ENCODE results near the gene LZTS3. TPM values are rescaled to one million over a fixed set of nuclear protein-coding genes. Genes with fewer than 3 reads are reported as not detected.
"Not testable (repeated sequence)": the region's sequence is repeated elsewhere in the genome, so short reads cannot be mapped to it uniquely, and the experiment has no call there.

LZTS3 gene
- total and polyA plus RNA-seq, 10 of the 15 experiments (the other 5 are each of a cell fraction or from before 2014, with no cell fraction given) = 0.03 to 0.90 (median 0.22) TPM

GRCh38 chr20:3183896-3184612, 10.7 kb upstream of the LZTS3 start:
- CTCF ChIA-PET = no interaction called here
- no peak for FAIRE-seq

DNA sequence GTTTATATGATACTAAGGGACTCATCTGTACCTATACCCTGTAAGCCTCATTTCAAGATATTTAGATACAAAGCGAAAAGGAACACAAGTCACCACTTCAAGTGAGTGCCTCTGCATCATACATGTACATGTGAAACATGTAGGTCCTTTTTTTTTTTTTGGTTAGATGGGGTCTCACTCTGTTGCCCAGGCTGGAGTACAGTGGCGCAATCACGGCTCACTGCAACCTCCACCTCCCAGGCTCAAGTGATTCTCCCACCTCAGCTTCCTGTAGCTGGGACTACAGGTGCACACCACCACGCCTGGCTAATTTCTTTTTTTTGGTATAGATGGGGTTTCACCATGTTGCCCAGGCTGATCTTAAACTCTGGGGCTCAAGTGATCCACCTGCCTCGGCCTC, 9.1 kb upstream of the LZTS3 start:
- H3K4me2 ChIP-seq (ENCODE audit: control insufficient read depth, insufficient read depth); BruUV-seq (replicated peaks); SMC1A ChIA-PET (ENCODE audit: uncharacterized antibody, unreplicated experiment); H3K79me2 ChIP-seq (ENCODE audit: control insufficient read depth, insufficient read depth, low read length); FAIRE-seq; H3K36me3 ChIP-seq (ENCODE audit: control insufficient read depth in 2 of 2, insufficient read depth in 2 of 2, low read length in 1 of 2); H3K9me3 ChIP-seq (replicated peaks; ENCODE audit: control insufficient read depth, insufficient read depth, low read length); H3K4me1 ChIP-seq (ENCODE audit: control insufficient read depth, insufficient read depth, low read length); ATAC-seq; H4K20me1 ChIP-seq (ENCODE audit: control insufficient read depth, insufficient read depth); H3K9ac ChIP-seq (ENCODE audit: control insufficient read depth, insufficient read depth, low read length); DNase-seq (ENCODE audit: low read depth, low spot score); H3K27me3 ChIP-seq (replicated peaks in 1 of 2; ENCODE audit: control insufficient read depth in 2 of 2, insufficient read depth in 2 of 2, low read length in 1 of 2); H2AFZ ChIP-seq (ENCODE audit: control insufficient read depth, low read depth, low read length); RAD21 ChIA-PET (ENCODE audit: unreplicated experiment); intact Hi-C loops (cut with micrococcal nuclease; ENCODE audit: unreplicated experiment); H3K27ac ChIP-seq (ENCODE audit: control insufficient read depth, insufficient read depth); H3K4me3 ChIP-seq; CTCF ChIA-PET; in situ Hi-C loops (cut with MboI): not testable (repeated sequence)
- WGBS (ENCODE audit: insufficient coverage, insufficient replicate concordance, low lambda C conversion rate, missing lambda C conversion rate) = 81% methylated on average over 5 of the region's 5 CpGs
- POLR2A ChIA-PET = interaction anchor here (0.6 kb wide), 1 partner anchor 749 kb away, joined by 6 read pairs; no protein-coding TSS in a partner anchor

More at GRCh38 chr20:3183896-3184612, 10.7 kb upstream of the LZTS3 start:
- DNase-seq (ENCODE audit: low read depth, low spot score) = no peak
- no peak overlapping the region for H3K4me2 ChIP-seq (ENCODE audit: control insufficient read depth, insufficient read depth)
- intact Hi-C loops (cut with micrococcal nuclease; ENCODE audit: unreplicated experiment) (no loop called here), in situ Hi-C loops (cut with MboI) (no loop called here)
- H2AFZ ChIP-seq (ENCODE audit: control insufficient read depth, low read depth, low read length) = no peak overlapping the region
- BruUV-seq (replicated peaks) = TSS peak; percentile 18
- WGBS (ENCODE audit: insufficient coverage, insufficient replicate concordance, low lambda C conversion rate, missing lambda C conversion rate) = 95% methylated on average over 3 of the region's 3 CpGs
- SMC1A ChIA-PET (ENCODE audit: uncharacterized antibody, unreplicated experiment) = interaction anchor here (0.9 kb wide), 1 partner anchor 36 kb away, joined by 3 read pairs; no protein-coding TSS in a partner anchor
- H3K9me3 ChIP-seq (replicated peaks; ENCODE audit: control insufficient read depth, insufficient read depth, low read length) = no peaks in the 10 kb centered on the region
- no peaks in the 10 kb centered on the region for H3K4me1 ChIP-seq (ENCODE audit: control insufficient read depth, insufficient read depth, low read length)
- no peaks in the 10 kb centered on the region for H3K27me3 ChIP-seq (replicated peaks in 1 of 2; ENCODE audit: control insufficient read depth in 2 of 2, insufficient read depth in 2 of 2, low read length in 1 of 2)
- H3K9ac ChIP-seq (ENCODE audit: control insufficient read depth, insufficient read depth, low read length) = no peak overlapping the region
- no peak for ATAC-seq
- no peaks in the 10 kb centered on the region for H4K20me1 ChIP-seq (ENCODE audit: control insufficient read depth, insufficient read depth)
- RAD21 ChIA-PET (ENCODE audit: unreplicated experiment) = no interaction called here
- TF ChIP-seq MTA2 (IDR thresholded peaks at IDR 0.05; ENCODE audit: low read depth) (no peak), TCF3 (IDR thresholded peaks at IDR 0.05; ENCODE audit: borderline replicate concordance, insufficient read depth, low read depth, low read length) (no peak), POLR2AphosphoS2 (IDR thresholded peaks at IDR 0.05; ENCODE audit: low read depth, low read length) (no peak), CBX5 (IDR thresholded peaks at IDR 0.05; ENCODE audit: low read depth) (no peak), RBBP5 (conservative IDR thresholded peaks at IDR 0.05) (no peak), PAX5 (IDR thresholded peaks at IDR 0.05; ENCODE audit: borderline replicate concordance, low read depth, low read length) (no peak), NRF1 (conservative IDR thresholded peaks at IDR 0.05; ENCODE audit: low read depth, low read length) (no peak)
- no peak overlapping the region for H3K4me3 ChIP-seq
- POLR2A ChIA-PET = no interaction called here
- H3K36me3 ChIP-seq (ENCODE audit: control insufficient read depth in 2 of 2, insufficient read depth in 2 of 2, low read length in 1 of 2) = no peaks in the 10 kb centered on the region
- H3K79me2 ChIP-seq (ENCODE audit: control insufficient read depth, insufficient read depth, low read length) = no peaks in the 10 kb centered on the region
- H3K27ac ChIP-seq (ENCODE audit: control insufficient read depth, insufficient read depth) = no peak overlapping the region
